Measurements from ENCODE around the gene IRGQ.
A peak's percentile ranks its signal among the peaks of the same experiment; 100 is the strongest.
"Not testable (repeated sequence)": the region's sequence is repeated elsewhere in the genome, so short reads cannot be mapped to it uniquely, and the experiment has no call there.

IRGQ gene

DNA sequence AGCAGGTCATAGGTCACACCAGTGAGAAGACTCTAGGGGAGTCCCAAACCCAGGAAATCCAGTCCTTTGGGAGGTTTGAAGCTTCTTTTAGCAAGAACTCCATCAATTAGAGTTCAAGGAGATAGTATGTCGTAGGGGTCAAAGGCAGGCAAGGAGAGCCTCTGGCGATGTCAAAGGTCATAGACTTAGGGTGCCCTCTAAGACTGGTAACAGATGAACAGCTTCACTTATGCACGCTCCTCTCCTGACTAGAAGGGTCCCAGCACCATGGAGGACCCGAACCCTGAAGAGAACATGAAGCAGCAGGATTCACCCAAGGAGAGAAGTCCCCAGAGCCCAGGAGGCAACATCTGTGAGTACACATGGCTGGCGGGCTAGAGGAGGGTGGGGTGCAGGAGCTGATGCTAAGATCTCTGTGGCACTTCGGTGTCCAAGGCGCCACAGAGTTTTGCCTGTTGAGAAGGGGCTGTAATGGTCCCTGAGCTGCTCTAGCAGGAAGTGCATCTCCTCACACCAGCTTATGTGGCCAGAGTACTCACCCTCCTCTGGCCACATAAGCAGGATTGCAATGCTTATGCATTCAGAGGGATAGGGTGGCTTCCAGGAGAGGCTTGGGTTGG is 1.0 kb upstream of the IRGQ start:
- DNase-seq: no peak

DNA sequence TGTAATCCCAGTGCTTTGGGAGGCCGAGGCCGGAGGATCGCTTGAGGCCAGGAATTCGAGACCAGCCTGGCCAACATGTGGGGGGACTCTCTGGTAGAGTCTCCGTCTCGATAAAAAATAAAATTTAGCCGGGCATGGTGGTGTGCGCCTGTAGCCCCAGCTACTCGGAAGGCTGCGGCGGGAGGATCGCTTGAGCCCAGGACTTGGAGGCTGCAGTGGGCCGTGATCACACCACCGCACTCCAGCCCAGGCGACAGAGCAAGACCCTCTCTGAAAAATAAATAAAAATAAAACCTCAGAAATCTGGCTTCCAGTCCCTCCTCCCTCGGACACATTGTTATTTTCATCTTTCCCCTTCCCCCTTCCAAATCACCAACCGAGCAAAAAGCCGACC is 332 bp downstream of the IRGQ start:
- no peak for DNase-seq

DNA sequence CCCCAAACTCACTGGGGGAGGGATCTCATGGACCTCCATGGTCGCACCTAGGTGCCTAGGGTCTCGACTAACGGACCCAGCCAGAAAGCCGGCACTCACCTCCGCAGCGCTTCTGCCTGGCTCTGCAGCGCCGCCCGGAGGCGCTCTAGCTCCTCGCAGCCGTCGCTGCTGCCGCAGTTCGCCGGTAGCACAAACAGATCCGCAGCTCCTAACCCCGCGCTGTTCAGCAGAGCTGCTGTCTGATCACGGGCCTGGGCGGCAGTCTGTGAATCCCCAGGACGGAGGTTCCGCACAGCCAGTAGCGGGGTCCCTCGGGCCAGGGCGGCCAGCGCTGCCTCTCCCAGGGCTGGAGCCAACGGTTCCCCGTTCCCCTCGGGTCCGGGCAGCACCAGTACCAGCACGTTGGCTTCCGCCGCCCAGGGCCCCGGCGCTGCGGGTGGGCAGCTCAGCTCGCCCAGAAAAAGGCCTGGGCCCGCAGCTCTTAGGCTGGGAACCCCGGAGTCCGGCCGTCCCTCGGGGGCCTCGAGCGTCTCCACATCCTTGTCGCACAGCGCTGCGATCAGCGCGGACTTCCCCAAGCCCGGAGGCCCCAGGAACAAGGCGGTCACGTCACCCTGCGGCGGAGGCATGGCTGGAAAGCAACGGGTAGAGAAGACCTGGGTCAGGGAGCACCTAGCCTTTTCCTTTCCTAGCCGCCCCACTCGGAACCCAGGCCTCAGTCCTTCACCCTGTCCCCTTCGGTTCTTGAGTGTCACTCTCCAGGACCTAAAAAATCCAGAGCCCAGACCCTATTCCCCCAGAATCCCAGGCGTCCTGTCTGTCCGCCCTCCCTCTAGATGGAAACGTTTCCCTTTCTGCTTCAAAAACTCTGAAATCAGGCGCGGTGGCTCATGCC is 977 bp downstream of the IRGQ start:
- peak; percentile 50 for DNase-seq

DNA sequence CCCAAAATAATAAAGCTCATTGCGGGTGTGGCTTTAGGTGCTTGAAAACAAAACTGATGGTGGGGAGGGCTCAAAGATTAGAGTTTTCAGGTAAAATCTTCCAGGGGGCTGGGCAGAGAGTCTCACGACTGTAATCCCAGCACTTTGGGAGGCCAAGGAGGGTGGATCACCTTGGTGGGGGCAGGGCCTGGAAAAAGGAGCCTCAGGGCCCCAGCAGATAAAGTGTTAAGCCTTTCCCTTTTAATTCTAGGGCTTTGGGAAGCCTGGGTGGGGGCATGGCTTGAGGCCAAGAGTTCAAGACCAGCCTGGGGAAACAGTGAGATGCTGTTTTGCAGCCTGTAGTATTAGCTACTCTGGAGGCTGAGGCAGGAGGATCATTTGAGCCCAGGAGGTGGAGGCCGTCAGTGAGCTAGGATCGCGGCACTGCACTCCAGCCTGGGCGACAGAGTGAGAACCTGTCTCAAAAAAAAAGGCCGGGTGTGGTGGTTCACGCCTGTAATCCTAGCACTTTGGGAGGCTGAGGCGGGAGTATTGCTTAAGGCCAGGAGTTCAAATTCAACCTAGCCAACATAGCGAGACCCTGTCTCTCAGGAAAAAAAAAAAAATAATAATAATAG is 1.7 kb downstream of the IRGQ start:
- no peak for DNase-seq

DNA sequence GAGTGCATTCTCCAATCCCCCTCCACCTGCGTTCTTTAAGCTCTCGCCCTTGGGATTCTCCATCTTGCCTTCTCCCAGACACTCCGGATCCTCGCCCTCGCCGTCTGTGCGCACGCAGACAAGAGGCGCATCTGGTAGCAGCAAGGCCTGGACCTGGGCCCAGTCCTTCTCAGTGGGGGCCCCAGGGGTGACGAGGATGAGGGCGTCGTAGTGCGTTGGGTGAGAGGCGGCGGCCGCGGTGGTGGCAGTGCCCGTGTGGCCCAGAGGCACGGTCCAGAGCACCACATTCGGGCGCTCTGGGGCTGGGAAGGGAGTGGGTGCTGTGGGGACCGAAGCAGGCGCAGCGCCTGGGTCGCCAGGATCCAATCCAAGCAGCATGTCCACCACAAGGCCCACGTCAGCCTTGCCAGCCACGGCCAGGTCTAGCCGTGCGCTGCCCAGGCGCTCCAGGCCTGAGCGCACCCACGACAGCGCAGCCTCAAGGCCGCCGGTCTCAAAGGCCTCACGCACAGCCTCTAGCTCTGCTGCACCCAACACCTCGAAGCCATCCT is 3.1 kb downstream of the IRGQ start:
- no peak for DNase-seq

DNA sequence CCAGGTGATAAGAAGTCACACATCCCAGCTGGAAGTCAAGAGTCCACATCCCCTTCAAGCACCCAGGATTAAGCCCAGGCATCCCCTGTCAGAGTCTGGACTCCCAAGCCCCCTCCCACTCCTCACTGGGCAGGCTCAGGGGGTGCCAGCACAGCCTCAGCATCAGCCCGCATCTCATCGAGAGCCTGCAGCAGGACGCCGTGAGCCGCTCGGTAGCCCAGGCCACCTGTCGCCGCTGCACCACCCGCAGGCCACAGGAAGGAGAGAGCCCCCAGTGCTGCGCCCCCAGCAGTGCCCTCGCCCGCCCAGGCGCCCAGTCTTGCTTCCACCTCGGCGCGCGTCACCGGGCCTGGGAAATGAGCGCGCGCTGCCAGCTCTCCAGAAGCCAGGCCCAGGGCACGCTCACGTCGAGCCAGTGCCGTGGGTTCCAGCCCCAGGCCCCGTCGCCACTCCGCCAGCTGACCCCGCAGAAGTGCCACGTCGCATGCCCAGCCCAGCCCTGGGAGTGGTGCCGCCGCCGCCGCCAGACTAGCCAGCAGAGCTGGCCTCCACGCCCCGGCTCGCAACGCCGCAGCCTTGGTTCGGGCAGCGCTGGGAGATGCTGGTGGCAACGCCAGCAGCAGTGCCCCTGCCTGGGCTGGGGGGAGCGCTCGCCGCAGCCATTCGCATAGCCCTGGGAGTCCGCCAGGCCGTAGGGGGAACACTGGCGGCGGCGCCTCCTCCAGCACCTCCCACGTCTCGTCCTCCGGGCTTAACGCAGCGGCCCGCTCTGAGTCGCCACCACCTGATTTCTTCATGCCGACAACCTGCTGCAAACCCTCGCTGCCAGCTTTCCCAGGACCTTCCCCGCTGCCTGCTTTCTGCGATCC is 3.8 kb downstream of the IRGQ start:
- no peak for DNase-seq

DNA sequence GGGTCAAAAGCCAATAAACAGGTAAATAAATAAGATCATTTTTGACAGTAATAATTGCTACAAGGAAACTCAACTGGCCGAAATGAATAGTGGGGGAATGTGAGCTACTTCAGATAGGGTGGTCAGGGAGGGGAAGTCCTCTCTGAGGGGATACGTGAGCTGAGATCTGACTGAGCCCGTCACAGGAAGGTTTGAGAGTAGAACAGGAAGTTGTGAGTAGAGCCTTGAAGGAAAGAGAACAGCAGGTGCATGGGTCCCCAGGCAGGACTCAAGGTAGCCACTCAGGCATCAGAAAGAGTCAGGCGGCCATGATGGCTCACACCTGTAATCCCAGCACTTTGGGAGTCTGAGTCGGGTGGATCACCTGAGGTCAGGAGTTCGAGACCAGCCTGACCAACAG is 6.3 kb downstream of the IRGQ start:
- DNase-seq: no peak

DNA sequence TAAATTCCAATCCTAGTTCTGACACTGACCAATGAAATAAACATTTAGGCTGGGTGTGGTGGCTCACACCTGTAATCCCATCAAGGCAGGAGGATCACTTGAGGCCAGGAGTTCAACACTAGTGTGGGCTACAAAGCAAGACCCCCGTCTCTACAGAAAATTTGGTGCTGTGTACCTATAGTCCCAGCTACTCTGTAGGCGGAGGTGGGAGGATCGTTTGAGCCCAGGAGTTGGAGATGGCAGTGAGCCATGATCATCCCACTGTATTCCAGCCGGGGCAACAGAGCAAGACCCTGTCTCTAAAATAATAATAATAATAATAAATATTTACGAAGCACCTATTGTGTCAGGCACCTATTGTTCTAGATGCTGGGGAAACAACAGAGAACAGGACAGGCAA is 6.7 kb downstream of the IRGQ start:
- DNase-seq: no peak

DNA sequence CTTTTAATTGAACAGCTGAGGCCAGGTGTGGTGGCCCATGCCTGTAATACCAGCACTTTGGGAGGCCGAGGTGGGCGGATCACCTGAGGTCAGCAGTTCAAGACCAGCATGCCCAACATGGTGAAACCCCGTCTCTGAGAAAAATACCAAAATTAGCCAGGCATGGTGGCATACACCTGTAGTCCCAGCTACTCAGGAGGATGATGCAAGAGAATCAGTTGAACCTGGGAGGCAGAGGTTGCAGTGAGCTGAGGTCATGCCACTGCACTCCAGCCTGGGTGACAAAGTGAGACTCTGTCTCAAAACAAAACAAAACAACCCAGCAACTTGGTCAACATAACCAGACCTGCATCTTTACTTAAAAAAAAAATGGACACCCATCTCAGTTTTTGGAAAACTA is 8.9 kb downstream of the IRGQ start:
- DNase-seq: not testable (repeated sequence)

DNA sequence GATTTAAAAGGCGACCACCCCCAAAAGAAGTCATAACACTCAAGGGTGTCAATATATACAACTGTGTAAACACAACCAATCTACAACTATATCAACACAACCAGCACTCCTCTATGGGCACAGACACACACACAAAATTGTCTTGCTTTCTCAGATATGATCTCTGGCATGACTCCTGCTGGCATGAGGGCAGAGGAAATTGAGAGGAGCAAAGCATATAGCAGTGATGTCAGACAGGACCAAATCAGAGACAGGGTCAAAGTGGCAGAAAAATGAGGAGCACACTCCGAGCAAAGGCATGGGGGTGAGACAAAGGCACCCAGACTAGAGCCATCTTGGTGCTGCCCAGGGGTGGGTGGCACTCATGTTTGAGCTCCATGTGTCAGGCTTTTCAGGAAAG is 9.6 kb downstream of the IRGQ start:
- DNase-seq: no peak

DNA sequence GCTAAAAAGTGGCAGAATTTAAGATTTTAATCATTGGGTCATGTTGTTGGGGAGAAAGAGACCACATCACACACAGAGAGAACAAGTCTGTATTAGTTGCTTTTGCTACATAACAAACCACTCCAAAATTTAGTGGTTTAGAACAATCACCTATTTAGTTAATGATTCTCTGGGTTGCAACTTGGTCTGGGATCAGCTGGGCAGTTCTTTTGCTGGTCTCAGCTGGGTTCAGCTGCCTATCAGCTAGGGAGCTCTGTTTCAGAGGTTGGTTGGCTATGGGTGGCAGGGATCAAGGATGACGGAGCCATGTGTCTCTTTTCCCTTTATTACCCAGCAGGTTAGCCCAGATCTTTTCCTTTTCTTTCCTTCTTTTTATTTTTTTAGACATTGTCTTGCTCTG is 11.4 kb downstream of the IRGQ start:
- no peak for DNase-seq

DNA sequence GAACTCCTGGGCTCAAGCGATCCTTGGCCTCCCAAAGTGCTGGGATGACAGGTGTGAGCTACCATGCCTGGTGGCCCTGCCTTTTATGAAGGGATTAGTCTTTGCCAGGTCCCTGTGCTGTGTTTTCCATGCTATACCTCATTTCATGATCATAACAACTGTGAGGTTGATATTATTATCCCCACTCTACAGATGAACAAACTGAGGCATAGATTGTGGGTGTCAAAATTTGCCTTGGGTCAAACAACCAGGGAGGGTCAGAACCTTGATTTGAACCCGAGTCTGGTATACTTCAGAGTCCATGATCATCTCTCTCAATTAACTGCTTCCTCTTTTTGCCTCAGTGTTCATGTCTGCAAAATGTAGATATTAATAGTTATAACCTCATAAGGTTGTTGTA is 13.4 kb downstream of the IRGQ start:
- DNase-seq: no peak

DNA sequence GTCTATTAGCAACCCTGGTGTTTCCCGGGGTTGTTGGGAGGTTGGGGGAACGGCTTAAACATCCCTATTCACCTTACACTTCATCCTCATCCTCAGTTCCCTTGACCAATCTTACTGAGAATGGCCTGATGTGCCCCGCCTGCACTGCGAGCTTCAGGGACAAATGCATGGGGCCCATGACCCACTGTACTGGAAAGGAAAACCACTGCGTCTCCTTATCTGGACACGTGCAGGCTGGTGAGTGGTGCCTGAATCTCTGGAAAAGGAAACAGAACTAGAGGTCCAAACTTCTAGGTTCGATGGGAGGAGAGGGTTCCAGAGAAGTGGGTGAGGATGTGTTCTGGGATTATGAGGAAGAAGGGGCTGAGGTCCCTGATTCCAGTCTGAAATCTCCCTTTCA is 14.5 kb downstream of the IRGQ start:
- no peak for DNase-seq

DNA sequence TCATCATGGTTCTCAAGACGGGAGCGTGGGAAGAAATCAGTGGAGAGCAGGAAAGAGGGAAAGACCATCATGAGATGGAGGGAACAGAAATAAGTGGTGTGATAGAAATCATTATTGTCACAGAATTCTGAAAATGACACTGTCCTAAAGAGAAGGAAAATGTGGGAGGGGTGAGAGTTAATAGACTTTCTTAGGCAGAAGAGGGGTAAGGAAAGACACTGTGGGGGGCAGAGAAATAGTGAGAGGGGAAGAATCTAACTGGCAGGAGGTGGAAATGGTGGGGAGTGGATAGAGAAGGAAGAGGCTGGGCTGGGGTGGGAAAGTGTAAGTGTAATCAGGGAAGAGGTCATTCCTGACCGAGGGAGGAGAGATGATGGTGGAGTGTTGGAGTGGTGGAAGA is 17.1 kb downstream of the IRGQ start:
- DNase-seq: no peak

DNA sequence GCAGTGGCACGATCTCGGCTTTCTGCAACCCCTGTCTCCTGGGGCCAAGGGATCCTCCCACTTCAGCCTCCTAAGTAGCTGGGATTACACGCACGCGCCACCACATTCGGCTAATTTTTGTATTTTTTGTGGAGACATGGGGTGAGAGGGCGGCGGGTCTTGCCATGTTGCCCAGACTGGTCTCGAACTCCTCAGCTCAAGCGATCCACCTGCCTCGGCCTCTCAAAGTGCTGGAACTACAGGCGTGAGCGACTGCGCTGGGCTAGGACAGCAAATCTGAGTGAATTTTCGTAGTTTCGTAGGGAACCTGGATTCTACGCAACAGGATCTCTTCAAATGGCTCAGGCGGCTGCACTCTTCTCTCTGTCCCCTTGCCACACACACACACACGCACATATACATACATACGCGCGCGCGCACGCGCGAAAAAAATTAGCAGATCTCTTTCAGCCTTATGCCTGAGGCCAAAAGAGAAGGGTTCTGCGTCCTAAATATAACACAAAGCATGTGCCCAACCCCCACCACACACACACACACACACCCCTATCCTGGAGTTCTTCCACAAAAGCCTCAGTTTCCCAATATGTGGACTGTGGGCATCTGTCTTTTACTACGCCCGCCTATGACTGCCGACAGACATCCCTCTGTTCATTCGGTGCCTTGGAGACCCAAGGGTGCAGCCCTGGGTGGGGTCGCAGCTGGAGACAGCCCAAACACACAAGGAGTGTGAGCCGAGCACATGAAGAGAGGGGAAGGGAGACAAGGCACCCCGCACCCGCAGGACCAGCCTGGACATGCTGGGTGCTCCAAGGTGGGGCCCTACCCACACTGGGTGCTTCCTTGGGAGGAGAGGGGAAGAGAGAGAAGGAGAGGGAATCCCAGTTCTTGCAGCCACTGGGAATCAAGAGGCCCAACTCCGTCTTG is 19.7 kb downstream of the IRGQ start:
- no peak for DNase-seq

DNA sequence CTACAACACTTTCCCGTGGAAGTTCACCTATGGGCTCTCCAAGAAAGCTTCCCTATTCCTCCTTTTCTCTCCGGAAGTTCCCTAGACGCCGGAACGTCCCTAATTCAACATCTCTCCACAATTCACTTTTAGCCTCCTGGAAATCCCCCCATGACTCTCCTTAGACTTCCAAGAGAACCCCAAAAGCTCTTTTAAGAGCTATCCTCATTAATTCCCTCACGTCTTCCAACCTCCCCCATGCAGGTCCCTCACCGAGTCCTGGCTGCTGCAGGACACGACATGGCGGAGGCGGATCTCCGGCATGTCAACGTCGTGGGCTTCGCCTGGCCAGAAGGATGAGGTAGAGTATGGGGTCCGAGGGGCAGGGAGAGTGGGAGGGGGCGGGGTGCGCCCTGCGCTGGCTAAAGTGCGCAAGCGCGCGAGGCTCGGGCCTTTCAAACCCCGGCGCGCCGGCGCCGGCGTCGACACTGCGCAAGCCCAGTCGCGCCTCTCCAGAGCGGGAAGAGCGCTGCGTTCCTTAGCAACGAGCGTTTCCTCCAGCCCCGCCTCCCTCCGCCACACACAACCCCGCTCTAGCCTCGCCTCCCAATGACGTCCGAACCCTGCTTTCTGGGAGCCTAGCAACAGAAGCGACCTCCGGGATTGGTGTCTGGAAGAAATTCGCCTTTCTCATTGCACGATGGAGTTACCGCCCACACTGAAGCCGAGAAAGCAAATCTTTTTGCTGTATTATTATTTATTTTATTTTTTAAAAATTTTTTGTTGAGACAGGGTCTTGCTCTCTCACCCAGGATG is 20.6 kb downstream of the IRGQ start, which contains the start of the genes PINLYP and XRCC1:
Gene PINLYP, plus strand, starts transcription at position 646 of the 795 bp plus-strand sequence. CDS start 1,391 bp downstream, outside the sequence.
Gene XRCC1, minus strand, starts transcription at position 372 of the 795 bp plus-strand sequence. Its CDS starts 69 bp downstream, at position 303.
- DNase-seq: peak; percentile 98

DNA sequence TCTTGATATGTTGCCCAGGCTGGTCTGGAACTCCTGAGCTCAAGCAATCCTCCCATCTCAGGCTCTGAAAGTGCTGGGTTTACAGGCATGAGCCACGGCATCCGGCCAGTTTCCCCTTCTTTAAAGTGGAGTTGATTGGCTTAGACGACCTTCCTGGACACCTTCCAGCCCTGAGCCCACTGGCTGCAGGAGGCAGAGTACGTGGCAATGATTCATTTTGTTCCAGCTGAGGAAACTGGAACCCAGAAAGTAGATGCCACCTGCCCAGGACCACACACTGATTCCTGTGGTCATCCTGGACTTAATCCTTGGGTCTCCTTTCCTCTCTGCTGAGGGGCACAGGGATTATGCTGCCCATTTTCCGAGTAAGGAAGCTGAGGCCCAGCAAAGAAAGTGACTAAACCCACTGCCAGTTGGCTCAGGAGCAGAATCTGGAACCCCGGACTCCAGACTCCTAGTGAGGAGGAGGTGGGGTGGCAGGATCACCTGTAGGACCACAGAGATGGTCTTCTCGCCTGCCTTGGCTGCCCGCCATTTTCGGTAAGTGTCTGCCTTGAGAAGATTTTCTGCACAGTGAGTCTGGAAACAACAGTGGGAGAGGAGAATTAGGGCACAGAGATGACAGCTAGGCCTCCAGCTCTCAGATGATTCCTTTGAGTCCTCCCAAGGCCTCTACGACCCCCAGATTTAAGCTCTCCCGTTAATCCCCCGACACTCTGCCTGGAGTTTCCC is 21.3 kb downstream of the IRGQ start:
- DNase-seq: no peak

DNA sequence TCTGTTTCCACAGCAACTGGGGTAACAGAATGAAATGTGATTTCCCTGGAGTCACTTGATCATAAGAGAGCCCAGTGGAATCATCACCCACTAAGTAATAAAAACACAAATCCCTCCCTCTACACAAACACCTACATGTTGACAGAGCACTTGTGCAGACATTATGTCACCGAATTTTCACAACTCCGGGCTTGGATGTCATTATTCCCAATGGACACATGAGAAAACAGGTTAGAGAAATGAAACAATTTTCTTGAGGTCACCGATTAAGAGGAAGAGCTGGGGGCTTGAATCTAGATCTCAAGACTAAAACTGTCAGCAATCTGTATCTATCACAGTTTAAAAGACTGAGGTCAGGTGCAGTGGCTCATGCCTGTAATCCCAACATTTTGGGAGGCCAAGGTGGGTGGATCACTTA is 23.8 kb downstream of the IRGQ start:
- no peak for DNase-seq

DNA sequence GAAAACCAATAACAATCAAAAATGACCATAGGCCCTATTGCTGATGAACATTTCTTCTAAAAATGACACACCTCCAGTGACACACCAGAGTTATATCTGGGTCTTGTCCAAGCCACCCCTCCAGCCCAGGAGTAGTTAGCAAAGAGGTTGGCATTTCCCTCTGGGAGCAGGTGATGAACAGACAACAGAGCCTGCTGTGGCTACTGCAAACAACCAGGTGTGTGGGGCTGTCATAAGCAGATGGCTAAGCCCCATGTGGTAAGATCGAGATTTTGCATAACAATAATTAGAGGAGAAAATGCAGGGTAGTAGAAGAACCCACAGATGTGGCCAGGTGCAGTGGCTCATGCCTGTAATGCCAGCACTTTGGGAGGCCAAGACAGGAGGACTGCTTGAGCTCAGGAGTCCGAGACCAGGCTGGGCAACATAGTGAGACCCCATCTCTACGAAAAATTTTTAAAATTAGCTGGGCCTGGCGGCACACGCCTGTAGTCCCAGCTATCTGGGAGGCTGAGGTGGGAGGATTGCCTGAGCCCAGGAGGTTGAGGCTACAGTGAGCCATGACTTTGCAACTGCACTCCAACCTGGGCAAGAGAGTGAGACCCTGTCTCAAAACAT is 25.7 kb downstream of the IRGQ start:
- no peak for DNase-seq
